ENCODE results near the gene HES4.
"Not testable (repeated sequence)": the region's sequence is repeated elsewhere in the genome, so short reads cannot be mapped to it uniquely, and the experiment has no call there.

HES4 gene

DNA sequence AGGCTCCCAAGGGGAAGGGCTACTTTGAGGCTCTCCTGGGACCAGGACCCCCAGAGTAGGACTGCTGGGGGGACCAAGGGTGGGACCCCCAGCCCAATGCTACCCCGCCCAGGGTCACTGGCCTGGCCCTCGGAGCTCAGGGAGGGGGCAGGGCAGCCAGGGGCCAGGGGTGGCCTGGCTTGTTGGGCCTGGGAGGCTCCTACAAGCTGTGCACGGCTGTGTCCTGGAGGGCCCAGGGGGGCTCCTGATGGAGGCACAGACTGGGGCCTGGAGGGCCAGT lies 2.2 kb downstream of the HES4 start:
- H3K27me3 ChIP-seq (ENCODE audit: insufficient read depth, low read length): no peaks in the 10 kb centered on the region; the same call in 1 of the 2 replicates
- H3K9me2 ChIP-seq (ENCODE audit: low read depth, low read length): no peaks in the 10 kb centered on the region
- no peaks in the 10 kb centered on the region for H4K20me1 ChIP-seq (ENCODE audit: insufficient read depth, low read length)
- no peaks in the 10 kb centered on the region for H3F3A ChIP-seq (ENCODE audit: insufficient read depth, low read length)
- TF ChIP-seq EZH2 (IDR thresholded peaks at IDR 0.05; ENCODE audit: borderline replicate concordance, low read length): no peak
- TF ChIP-seq, protein P1, sequence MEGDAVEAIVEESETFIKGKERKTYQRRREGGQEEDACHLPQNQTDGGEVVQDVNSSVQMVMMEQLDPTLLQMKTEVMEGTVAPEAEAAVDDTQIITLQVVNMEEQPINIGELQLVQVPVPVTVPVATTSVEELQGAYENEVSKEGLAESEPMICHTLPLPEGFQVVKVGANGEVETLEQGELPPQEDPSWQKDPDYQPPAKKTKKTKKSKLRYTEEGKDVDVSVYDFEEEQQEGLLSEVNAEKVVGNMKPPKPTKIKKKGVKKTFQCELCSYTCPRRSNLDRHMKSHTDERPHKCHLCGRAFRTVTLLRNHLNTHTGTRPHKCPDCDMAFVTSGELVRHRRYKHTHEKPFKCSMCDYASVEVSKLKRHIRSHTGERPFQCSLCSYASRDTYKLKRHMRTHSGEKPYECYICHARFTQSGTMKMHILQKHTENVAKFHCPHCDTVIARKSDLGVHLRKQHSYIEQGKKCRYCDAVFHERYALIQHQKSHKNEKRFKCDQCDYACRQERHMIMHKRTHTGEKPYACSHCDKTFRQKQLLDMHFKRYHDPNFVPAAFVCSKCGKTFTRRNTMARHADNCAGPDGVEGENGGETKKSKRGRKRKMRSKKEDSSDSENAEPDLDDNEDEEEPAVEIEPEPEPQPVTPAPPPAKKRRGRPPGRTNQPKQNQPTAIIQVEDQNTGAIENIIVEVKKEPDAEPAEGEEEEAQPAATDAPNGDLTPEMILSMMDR (IDR thresholded peaks at IDR 0.05; ENCODE audit: low read length): no peak
- H3K27ac ChIP-seq (ENCODE audit: low read depth, low read length, poor library complexity, severe bottlenecking): no peak overlapping the region
- H3K4me2 ChIP-seq (ENCODE audit: low read length): no peak overlapping the region
- no peaks in the 10 kb centered on the region for H3K79me2 ChIP-seq (ENCODE audit: insufficient read depth, low read length)
- H3K9me3 ChIP-seq (ENCODE audit: low read length): no peaks in the 10 kb centered on the region
- no peaks in the 10 kb centered on the region for H3K4me1 ChIP-seq (ENCODE audit: insufficient read depth, low read length, severe bottlenecking)
- H3K4me3 ChIP-seq (ENCODE audit: low read depth, low read length, poor library complexity, severe bottlenecking): no peak overlapping the region
- no peak overlapping the region for H2AFZ ChIP-seq (ENCODE audit: low read length)
- no peak overlapping the region for H3K9ac ChIP-seq (ENCODE audit: low read length)
- no peaks in the 10 kb centered on the region for H3K36me3 ChIP-seq (ENCODE audit: insufficient read depth, low read length)

DNA sequence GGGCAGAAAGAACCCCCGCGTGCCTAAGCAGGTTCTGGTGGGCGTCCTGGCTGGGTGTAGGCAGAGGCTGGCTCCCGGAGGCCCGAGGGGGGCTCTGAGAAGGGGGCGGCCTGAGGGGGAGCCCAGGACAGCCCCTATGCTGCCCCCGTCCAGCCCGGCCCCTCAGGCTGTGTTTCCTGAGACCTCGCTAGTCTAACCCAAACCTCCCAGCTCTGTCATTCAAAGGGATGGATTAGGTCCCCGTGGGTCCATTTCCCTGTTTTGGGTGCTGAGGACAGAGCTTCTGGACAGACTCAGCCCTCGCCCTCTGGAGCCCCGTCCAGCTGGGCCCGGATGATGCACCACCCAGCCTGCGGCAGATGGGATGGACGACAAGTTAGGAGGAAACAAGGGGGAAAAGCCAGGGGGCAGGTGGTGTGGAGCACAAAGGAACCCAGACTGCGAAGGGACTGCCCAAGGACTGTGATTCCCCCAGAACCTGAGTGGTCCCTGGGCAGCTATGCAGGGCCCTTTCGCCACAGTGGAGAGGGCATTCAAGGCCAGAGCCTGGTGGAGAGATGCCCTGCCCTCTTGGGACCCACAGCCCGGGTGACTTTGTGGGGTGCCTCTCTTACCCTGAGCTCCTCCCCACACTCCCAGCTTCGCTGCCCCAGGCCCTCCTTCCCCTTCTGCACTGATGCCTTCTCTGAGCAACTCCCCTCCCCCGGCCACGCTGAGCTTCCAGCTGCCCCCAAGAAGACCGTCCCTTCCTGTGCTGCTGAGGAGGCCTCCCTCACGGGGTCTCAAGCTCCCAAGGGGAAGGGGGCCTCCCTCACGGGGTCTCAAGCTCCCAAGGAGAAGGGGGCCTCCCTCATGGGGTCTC lies 2.8 kb downstream of the HES4 start:
- Histone ChIP-seq H3K4me1 (ENCODE audit: insufficient read depth, low read length, severe bottlenecking) (no peaks in the 10 kb centered on the region), H3K4me2 (ENCODE audit: low read length) (no peak overlapping the region), H3K27me3 (ENCODE audit: insufficient read depth, low read length) (no peaks in the 10 kb centered on the region; the same call in 1 of the 2 replicates)

DNA sequence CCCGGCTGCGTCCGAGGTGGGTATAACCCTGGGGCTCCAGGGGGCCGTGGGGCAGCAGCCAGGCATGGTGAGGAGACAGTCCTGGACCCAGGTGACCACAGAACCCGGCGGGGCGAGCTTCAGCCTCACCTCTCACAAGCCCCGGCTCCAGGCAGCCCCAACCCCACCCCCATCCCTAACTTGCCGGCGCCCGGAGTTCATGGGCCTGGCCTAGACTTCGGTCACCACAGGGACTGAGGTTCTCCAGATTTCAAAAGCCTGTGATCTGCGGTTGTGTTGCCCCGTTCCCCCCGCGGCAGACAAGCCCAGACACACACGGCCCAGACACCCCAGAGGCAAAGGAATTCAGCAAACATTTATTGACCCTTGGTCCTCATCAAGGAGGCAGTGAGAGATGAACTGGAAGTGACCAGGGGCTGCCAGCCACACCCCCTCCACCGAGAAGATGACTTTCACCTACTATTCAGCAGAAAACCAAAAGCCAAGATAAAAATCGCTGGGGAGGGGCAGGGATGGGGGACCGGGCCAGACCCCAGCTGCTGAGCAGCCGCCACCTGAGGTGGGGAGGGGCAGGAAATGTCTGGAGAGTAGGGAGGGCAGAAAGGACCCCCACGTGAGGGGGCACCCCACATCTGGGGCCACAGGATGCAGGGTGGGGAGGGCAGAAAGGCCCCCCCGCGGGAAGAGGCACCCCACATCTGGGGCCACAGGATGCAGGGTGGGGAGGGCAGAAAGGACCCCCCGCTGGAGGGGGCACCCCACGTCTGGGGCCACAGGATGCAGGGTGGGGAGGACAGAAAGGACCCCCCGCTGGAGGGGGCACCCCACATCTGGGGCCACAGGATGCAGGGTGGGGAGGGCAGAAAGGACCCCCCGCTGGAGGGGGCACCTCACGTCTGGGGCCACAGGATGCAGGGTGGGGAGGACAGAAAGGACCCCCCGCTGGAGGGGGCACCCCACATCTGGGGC lies 3.9 kb downstream of the HES4 start:
- Histone ChIP-seq H3K27me3 (ENCODE audit: insufficient read depth, low read length) (no peaks in the 10 kb centered on the region; the same call in 1 of the 2 replicates), H3K27ac (ENCODE audit: low read depth, low read length, poor library complexity, severe bottlenecking) (no peak overlapping the region), H3K4me2 (ENCODE audit: low read length) (no peak overlapping the region)

More for the DNA sequence above, 2.8 kb downstream of the HES4 start:
- H3K79me2 ChIP-seq (ENCODE audit: insufficient read depth, low read length): no peaks in the 10 kb centered on the region
- no peak overlapping the region for H3K9ac ChIP-seq (ENCODE audit: low read length)
- TF ChIP-seq, protein P1 (IDR thresholded peaks at IDR 0.05; ENCODE audit: low read length): no peak
- TF ChIP-seq EZH2 (IDR thresholded peaks at IDR 0.05; ENCODE audit: borderline replicate concordance, low read length): no peak
- no peak overlapping the region for H2AFZ ChIP-seq (ENCODE audit: low read length)
- no peaks in the 10 kb centered on the region for H4K20me1 ChIP-seq (ENCODE audit: insufficient read depth, low read length)
- H3K36me3 ChIP-seq (ENCODE audit: insufficient read depth, low read length): no peaks in the 10 kb centered on the region
- H3F3A ChIP-seq (ENCODE audit: insufficient read depth, low read length): no peaks in the 10 kb centered on the region
- no peaks in the 10 kb centered on the region for H3K9me3 ChIP-seq (ENCODE audit: low read length)
- H3K9me2 ChIP-seq (ENCODE audit: low read depth, low read length): no peaks in the 10 kb centered on the region
- H3K4me3 ChIP-seq (ENCODE audit: low read depth, low read length, poor library complexity, severe bottlenecking): no peak overlapping the region
- no peak overlapping the region for H3K27ac ChIP-seq (ENCODE audit: low read depth, low read length, poor library complexity, severe bottlenecking)

DNA sequence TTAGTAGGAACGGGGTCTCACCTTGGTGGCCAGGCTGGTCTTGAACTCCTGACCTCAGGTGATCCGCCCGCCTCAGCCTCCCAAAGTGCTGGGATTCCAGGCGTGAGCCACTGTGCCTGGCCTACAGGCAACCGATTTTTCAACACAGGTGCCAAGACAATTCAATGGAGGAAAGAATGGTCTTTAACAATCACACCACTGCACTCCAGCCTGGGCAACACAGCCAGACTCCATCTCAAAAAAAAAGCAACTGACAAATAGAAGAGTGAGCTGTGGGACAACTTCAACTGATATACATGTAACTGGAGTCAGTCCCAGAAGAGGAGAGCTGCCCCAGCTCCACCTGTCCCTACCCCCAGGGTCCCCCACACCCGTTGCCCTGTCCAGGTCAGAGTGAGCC lies 5.4 kb downstream of the HES4 start:
- not testable (repeated sequence) for H3K27me3 ChIP-seq (ENCODE audit: insufficient read depth, low read length)

More for the DNA sequence above, 3.9 kb downstream of the HES4 start:
- no peaks in the 10 kb centered on the region for H3K4me1 ChIP-seq (ENCODE audit: insufficient read depth, low read length, severe bottlenecking)
- TF ChIP-seq, protein P1 (IDR thresholded peaks at IDR 0.05; ENCODE audit: low read length): no peak
- no peak for TF ChIP-seq EZH2 (IDR thresholded peaks at IDR 0.05; ENCODE audit: borderline replicate concordance, low read length)
- no peaks in the 10 kb centered on the region for H3K79me2 ChIP-seq (ENCODE audit: insufficient read depth, low read length)
- no peaks in the 10 kb centered on the region for H4K20me1 ChIP-seq (ENCODE audit: insufficient read depth, low read length)
- H3F3A ChIP-seq (ENCODE audit: insufficient read depth, low read length): no peaks in the 10 kb centered on the region
- H3K9me3 ChIP-seq (ENCODE audit: low read length): no peaks in the 10 kb centered on the region
- H3K36me3 ChIP-seq (ENCODE audit: insufficient read depth, low read length): no peaks in the 10 kb centered on the region
- H3K9ac ChIP-seq (ENCODE audit: low read length): no peak overlapping the region
- H2AFZ ChIP-seq (ENCODE audit: low read length): no peak overlapping the region
- no peak overlapping the region for H3K4me3 ChIP-seq (ENCODE audit: low read depth, low read length, poor library complexity, severe bottlenecking)
- H3K9me2 ChIP-seq (ENCODE audit: low read depth, low read length): no peaks in the 10 kb centered on the region

More for the DNA sequence above, 5.4 kb downstream of the HES4 start:
- H3K36me3 ChIP-seq (ENCODE audit: insufficient read depth, low read length); H3K9me3 ChIP-seq (ENCODE audit: low read length); H3K4me3 ChIP-seq (ENCODE audit: low read depth, low read length, poor library complexity, severe bottlenecking); H3K79me2 ChIP-seq (ENCODE audit: insufficient read depth, low read length); H2AFZ ChIP-seq (ENCODE audit: low read length); H3K4me2 ChIP-seq (ENCODE audit: low read length); H3F3A ChIP-seq (ENCODE audit: insufficient read depth, low read length); H3K9me2 ChIP-seq (ENCODE audit: low read depth, low read length); H3K9ac ChIP-seq (ENCODE audit: low read length); H3K4me1 ChIP-seq (ENCODE audit: insufficient read depth, low read length, severe bottlenecking); H4K20me1 ChIP-seq (ENCODE audit: insufficient read depth, low read length); H3K27ac ChIP-seq (ENCODE audit: low read depth, low read length, poor library complexity, severe bottlenecking): not testable (repeated sequence)

Measured in OCI-LY1 (cell line).